GM21529 (cell line): ENCODE results near the gene TMEM47.

Experiments
- ATAC-seq: cut with Tn5 transposase; IDR thresholded peaks from one replicate; pipeline ENCODE4 v1.9.1; 2021; ENCODE audit not compliant: unreplicated experiment

The TMEM47 gene

DNA sequence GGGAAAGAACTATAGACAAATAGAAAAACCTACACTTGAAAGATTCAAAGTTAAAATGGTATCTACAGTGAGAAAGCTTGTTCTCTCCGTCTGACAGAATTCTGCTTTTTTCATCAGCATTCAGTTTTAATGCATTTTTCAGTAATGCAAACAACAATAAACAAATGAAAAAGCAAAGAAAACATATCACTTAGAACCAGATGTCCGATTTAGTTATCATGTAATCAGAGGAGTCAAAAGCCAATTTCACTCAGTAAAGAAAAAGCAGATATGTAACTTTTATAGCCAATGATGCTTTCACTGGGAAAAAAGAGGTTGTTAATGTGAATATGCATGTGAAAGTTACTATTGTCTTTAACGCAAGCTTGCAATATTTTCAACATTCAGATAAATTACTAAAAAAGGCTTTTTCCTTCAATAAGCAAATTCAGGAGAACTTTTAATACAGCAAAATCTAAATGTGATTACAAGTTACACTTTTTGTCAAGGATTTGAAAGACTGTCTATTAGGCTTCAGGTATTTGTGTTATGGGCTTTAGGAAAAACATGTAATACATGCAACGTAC is 70.7 kb downstream of the TMEM47 start:
- no peak for ATAC-seq

DNA sequence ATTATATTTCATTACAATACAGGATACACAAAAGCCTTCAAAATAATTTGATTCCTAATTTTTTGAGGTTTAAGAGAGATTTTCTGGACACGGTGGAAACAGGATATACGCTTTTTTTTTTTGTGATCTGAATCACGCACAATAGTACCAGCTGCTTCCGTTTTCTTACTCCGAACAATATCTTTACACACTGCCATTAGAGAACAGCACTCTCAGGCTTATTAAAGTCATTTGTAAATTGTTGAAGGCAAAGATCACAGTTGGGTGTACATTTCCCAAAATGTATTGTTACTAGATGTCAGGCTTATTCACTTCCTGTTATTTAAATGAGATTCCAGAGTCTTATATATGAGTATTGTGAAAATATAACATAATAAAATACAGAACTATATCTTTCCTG is 71.5 kb downstream of the TMEM47 start:
- ATAC-seq = no peak

DNA sequence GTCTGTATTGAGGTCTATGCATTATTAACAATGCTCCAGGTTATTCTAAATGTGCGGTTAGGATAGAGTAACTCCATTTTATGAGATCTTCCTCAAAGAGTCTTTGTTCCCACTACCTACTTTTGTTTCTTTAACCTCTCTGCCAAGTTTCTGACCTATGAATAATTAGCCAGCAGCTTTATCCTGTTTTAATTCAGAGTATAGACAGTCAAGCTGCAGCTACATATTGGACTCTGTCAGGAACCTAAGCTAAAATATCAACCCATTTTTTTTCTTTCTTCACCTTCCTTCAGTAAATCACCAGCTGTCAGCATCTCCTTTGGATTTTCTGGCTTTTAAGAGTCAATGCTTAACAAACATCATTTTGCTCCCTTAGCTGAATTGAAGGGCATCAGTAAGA is 72.3 kb downstream of the TMEM47 start:
- ATAC-seq = no peak

DNA sequence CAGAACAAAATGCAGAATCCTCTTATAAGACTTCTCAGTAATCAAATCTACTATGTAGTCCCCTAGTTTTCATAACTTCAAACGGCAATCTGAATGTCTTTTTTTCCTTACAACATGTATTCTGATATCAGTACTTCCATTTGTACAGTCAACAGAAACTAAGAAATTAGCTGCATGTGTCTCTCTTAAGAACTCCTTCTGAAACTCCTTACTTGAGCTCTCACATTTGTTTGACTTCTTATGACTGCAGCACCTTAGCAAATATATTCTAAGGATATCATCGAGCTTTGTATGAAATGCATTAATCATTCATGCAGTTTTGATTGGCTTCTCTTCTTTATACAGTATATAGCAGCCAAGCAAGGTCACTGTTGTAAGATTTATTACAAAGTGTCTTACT is 77.0 kb downstream of the TMEM47 start:
- no peak for ATAC-seq

DNA sequence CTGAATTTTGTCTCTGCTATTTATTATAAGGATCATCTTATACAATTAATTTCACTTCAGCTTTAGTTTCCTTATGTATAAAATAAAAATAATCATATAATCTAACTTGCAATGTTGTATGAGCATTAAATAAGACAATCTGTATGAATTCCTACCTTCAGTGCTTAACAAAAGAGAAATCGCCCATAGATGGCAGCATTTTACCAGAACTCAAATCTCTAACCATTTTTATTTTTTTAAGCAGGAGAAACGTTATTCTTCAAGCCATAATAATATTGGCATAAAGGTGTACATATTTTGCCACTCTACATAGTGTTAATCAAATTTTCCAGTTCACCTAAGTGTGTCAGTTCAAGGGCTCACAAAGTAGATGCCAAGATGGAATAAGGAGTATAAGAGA is 78.8 kb downstream of the TMEM47 start:
- ATAC-seq = no peak
